ENCODE data around the gene TTYH3.
"Not testable (repeated sequence)": the region's sequence is repeated elsewhere in the genome, so short reads cannot be mapped to it uniquely, and the experiment has no call there.

TTYH3 gene

DNA sequence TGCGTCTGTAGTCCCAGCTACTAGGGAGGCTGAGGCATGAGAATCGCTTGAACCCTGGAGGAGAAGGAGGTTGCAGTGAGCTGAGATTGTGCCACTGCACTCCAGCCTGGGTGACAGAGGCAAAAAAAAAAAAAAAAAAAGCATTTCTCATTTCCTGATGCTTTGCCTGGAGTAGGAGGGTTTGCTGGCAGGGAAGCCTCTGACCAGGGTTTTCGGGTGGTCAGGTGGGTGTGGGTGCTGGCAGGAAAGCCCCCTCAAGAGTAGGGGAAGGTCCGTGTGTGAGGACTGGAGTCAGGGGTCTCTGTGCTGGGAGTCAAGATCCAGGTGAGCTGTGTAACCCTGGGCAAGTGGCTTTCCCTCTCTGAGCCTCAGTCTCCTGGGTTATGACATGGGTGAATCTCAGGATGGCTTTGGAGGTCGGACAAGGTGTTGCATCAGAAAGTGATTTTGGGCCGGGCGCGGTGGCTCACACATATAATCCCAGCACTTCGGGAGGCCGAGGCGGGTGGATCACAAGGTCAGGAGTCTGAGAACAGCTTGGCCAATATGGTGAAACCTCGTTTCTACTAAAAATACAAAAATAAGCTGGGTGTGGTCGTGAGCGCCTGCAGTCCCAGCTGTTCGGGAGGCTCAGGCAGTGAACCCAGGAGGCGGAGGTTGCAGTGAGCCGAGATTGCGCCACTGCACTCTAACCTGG lies 59.4 kb downstream of the TTYH3 start:
- DNase-seq, result no peak

GRCh38 chr7:2691932-2692439 lies 60.2 kb downstream of the TTYH3 start:
- not testable (repeated sequence) for DNase-seq

GRCh38 chr7:2692543-2692942 lies 60.8 kb downstream of the TTYH3 start:
- no peak for DNase-seq

GRCh38 chr7:2693420-2694121 lies 61.8 kb downstream of the TTYH3 start:
- DNase-seq, result not testable (repeated sequence)

GRCh38 chr7:2694122-2694436 lies 62.3 kb downstream of the TTYH3 start:
- not testable (repeated sequence) for DNase-seq

GRCh38 chr7:2698581-2699288 lies 66.9 kb downstream of the TTYH3 start:
- no peak for DNase-seq

GRCh38 chr7:2699289-2699620 lies 67.5 kb downstream of the TTYH3 start:
- DNase-seq, result no peak

GRCh38 chr7:2700141-2700850 lies 68.5 kb downstream of the TTYH3 start:
- no peak for DNase-seq

DNA sequence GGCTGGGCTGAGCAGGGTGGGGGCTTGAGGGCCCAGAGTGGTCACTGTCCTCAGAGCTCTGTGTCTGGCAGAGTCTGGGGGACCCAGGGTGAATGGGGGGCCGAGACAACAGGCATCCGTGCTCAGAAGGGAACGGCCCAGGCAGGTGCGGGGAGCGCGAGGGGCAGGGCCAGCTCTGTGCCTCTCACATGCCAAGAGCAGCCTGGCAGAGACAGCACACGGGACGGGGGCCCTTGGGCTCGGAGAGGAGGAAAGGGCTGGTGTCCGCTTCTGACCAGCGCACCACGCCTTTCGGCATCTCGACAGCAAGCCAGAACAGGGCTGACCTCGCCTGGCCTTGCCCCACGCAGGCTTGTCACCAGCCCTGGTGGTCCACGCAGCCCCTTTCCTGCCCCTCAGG lies 69.6 kb downstream of the TTYH3 start:
- no peak for DNase-seq

GRCh38 chr7:2701832-2702593 lies 70.2 kb downstream of the TTYH3 start:
- peak in 1 of 2 experiments; percentile 23 for DNase-seq

DNA sequence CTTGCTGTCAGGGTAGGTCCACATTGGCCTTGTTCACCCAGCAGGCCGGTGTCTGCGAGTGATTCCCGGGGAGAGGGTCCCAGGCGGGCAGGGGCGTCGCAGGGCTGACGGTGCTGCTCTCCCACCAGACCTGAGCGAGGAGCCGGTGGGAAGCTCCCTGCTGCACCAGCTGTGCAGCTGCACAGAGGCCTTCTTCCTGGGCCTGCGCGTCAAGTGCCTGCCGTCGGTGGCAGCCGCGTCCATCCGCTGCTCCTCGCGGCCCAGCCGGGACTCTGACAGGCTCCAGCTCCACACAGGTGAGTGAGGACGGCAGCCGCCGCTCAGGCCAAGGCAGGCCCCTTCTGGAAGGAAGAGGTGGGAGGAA lies 70.8 kb downstream of the TTYH3 start:
- no peak for DNase-seq

- DNase-seq, result no peak
These were observed 73.7 kb downstream of the TTYH3 start for GRCh38 chr7:2705371-2706096.

DNA sequence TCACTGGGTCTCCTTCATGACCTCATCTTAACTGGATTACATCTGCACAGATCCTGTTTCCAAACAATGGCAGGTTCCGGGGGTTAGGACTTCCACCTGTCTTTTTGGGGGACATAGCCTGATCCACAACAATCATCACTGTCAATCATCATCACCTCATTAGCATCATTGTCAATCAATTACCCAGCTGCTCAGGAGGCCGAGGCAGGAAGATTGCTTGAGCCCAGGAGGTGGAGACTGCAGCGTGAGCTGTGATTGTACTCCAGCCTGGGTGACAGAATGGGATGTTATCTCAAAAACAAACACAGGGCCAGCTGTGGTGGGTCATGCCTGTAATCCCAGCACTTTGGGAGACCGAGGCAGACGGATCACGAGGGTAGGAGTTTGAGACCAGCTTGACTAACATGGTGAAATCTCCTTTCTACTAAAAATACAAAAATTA lies 74.9 kb downstream of the TTYH3 start:
- no peak for DNase-seq

GRCh38 chr7:2707481-2707880 lies 75.7 kb downstream of the TTYH3 start:
- DNase-seq, result no peak

DNA sequence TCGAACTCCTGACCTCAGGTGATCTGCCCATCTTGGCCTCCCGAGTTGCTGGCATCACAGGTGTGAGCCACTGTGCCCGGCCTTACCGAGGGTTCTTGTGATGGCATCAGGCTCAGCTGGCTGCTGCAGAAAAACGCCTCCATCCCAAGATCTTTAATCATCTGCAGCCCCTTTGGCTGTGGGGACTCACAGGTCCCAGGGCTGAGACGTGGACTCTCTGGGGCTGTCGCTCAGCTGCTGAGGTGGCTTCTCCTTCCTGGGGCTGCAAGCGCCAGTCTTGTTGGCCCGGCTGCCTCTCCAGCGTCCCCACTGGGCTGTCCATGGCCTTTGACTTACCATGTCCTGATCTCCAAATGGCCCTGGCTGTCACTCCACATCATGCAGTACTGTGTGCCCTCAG lies 76.3 kb downstream of the TTYH3 start:
- no peak for DNase-seq

- no peak for DNase-seq
These were observed 76.9 kb downstream of the TTYH3 start for GRCh38 chr7:2708547-2709310.

DNA sequence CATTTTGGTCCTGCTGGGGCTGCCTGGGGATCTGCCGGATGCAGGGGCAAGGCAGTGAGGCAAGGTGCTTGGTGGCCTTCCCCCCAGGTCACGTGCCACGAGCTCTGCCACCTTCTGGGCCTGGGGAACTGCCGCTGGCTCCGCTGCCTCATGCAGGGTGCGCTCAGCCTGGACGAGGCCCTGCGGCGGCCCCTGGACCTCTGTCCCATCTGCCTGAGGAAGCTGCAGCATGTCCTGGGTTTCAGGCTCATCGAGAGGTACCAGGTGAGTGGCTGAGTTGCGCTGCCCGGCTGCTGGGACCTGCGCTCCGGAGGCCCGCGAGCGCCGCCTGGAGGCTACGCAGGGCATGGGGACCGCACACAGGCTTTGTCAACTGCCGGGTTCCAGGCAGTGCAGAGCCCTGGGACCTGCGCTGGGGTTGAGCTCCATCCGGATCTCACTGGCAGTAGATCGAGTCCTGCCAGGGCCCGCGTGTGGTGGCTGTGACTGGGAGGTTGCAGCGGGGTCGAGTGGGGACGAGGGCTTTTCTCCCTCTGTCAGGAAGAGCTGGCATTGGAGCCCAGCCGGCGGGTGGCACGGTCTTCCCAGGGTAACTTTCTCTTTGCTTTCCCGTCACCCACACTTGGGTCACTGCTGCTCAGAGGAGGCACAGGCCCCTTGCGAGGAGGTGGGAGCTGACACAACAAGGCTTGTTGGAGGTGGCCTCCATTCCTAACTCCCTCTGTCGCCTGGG lies 77.9 kb downstream of the TTYH3 start:
- DNase-seq, result peak; percentile 5 to 29

- no peak for DNase-seq
These were observed 78.5 kb downstream of the TTYH3 start for GRCh38 chr7:2710286-2710655.

GRCh38 chr7:2710901-2711551 lies 79.2 kb downstream of the TTYH3 start:
- no peak for DNase-seq

Measured in cerebellar nuclear complex (tissue), 1 donor.